Neural cell (in vitro differentiated cells): ENCODE data around the gene INPP5A. TPM values are rescaled to one million over a fixed set of nuclear protein-coding genes. Genes with fewer than 3 reads are reported as not detected.

ENCODE experiments used
- H2AFZ ChIP-seq: fragments of 200-600, 300-800 bp; sonication (generic), shearing (Covaris generic); 2 replicates; pipeline ENCODE4 v1.6.0; 2014; ENCODE audit warnings: low read depth, mild to moderate bottlenecking, antibody characterized with exemption, low read length, moderate library complexity
- H3F3A ChIP-seq: fragments of 200-600 bp; shearing (Covaris generic); 2 replicates; pipeline ENCODE4 v1.6.1; 2016; ENCODE audit warnings: mild to moderate bottlenecking, moderate library complexity, mixed read lengths, antibody characterized with exemption, low read length; ENCODE audit not compliant: insufficient read depth, poor library complexity, severe bottlenecking
- H3K27ac ChIP-seq: fragments of 200-600, 300-800 bp; sonication (generic), shearing (Covaris generic); 2 replicates; pipeline ENCODE4 v1.5.1; 2014; ENCODE audit warnings: mild to moderate bottlenecking, low read length, moderate library complexity
- H3K27me3 ChIP-seq: fragments of 300-800, 200-600 bp; sonication (generic), shearing (Covaris generic); 2 replicates; pipeline ENCODE4 v1.6.0; 2014; ENCODE audit warnings: mild to moderate bottlenecking, low read depth, low read length, moderate library complexity; ENCODE audit not compliant: insufficient read depth
- H3K36me3 ChIP-seq: fragments of 300-800, 200-600 bp; sonication (generic), shearing (Covaris generic); 2 replicates; pipeline ENCODE4 v1.5.1; 2014; ENCODE audit warnings: mild to moderate bottlenecking, antibody characterized with exemption, low read length, moderate library complexity; ENCODE audit not compliant: insufficient read depth
- H3K4me2 ChIP-seq: fragments of 300-800, 200-600 bp; sonication (generic), shearing (Covaris generic); 2 replicates; pipeline ENCODE4 v1.6.0; 2014; ENCODE audit warnings: mild to moderate bottlenecking, low read length
- H3K4me3 ChIP-seq: fragments of 300-800, 200-600 bp; sonication (generic), shearing (Covaris generic); 2 replicates; pipeline ENCODE4 v1.5.1; 2014; ENCODE audit warnings: mild to moderate bottlenecking, low read length, moderate library complexity
- H3K79me2 ChIP-seq: fragments of 200-600 bp; shearing (Covaris generic); replicated peaks from 2 replicates; pipeline ENCODE4 v1.6.0; 2014; ENCODE audit warnings: mild to moderate bottlenecking, low read length, moderate library complexity; ENCODE audit not compliant: insufficient read depth
- H3K9ac ChIP-seq: fragments of 300-800, 200-600 bp; sonication (generic), shearing (Covaris generic); 2 replicates; pipeline ENCODE4 v1.6.1; 2016; ENCODE audit warnings: mild to moderate bottlenecking, low read length, mixed read lengths
- H3K9me2 ChIP-seq: fragments of 200-600 bp; shearing (Covaris generic); 2 replicates; pipeline ENCODE4 v1.6.1; 2016; ENCODE audit warnings: mild to moderate bottlenecking, low read length, mixed read lengths; ENCODE audit not compliant: insufficient read depth
- H3K9me3 ChIP-seq: fragments of 200-600, 300-800 bp; sonication (generic), shearing (Covaris generic); 2 replicates; pipeline ENCODE4 v1.6.1; 2016; ENCODE audit warnings: mild to moderate bottlenecking, mixed run types, low read length, moderate library complexity, mixed read lengths
- H4K20me1 ChIP-seq: fragments of 200-600 bp; shearing (Covaris generic); 2 replicates; pipeline ENCODE4 v1.6.1; 2016; ENCODE audit warnings: mild to moderate bottlenecking, mixed run types; ENCODE audit not compliant: insufficient read depth
- CTCF ChIP-seq: fragments of 450-650 bp; IDR thresholded peaks from 2 replicates; pipeline ENCODE4 v1.5.1; 2014; ENCODE audit warnings: antibody characterized with exemption, mild to moderate bottlenecking, moderate library complexity; ENCODE audit not compliant: poor library complexity, severe bottlenecking
- EP300 ChIP-seq: fragments of 450-650 bp; conservative IDR thresholded peaks from 2 replicates; pipeline ENCODE4 v1.6.1; 2014; ENCODE audit warnings: antibody characterized with exemption, mild to moderate bottlenecking, moderate library complexity; ENCODE audit not compliant: poor library complexity, severe bottlenecking
- EZH2 ChIP-seq: fragments of 200-600, 300-800 bp; shearing (Covaris generic), sonication (generic); IDR thresholded peaks from 2 replicates; pipeline ENCODE4 v1.6.1; 2014; ENCODE audit warnings: antibody characterized with exemption, low read length, borderline replicate concordance, mild to moderate bottlenecking; ENCODE audit not compliant: insufficient read depth, poor library complexity, severe bottlenecking
- MXI1 ChIP-seq: fragments of 450-650 bp; conservative IDR thresholded peaks from 2 replicates; pipeline ENCODE4 v1.6.1; 2014; ENCODE audit warnings: antibody characterized with exemption, mild to moderate bottlenecking; ENCODE audit not compliant: poor library complexity, severe bottlenecking
- POLR2AphosphoS5 ChIP-seq: IDR thresholded peaks from 2 replicates; pipeline ENCODE4 v1.6.1; 2012
- RAD21 ChIP-seq: fragments of 450-650 bp; conservative IDR thresholded peaks from 2 replicates; pipeline ENCODE4 v1.6.1; 2014; ENCODE audit warnings: antibody characterized with exemption, mild to moderate bottlenecking, moderate library complexity
- REST ChIP-seq: IDR thresholded peaks from 2 replicates; pipeline ENCODE4 v1.6.1; 2012; ENCODE audit warnings: borderline replicate concordance
- SMC3 ChIP-seq: fragments of 450-650 bp; conservative IDR thresholded peaks from 2 replicates; pipeline ENCODE4 v1.6.1; 2014; ENCODE audit warnings: antibody characterized with exemption, mild to moderate bottlenecking, moderate library complexity; ENCODE audit not compliant: poor library complexity
- TAF1 ChIP-seq: IDR thresholded peaks from 2 replicates; pipeline ENCODE4 v1.6.1; 2012; ENCODE audit warnings: low read depth
- polyA plus RNA-seq: library from polyadenylated mRNA; depleted of rRNA; stranded (reverse); fragments of >200 nt; gene quantifications from 2 replicates; pipeline ENCODE4 v1.2.3, GENCODE V29; 2014

The INPP5A gene
- polyA plus RNA-seq, 1 donor from 2014 or later: 48.8 TPM

GRCh38 chr10:132649651-132650360, 112.2 kb downstream of the INPP5A start:
- no peak overlapping the region for H3K4me3 ChIP-seq
- H3F3A ChIP-seq: no peaks in the 10 kb centered on the region
- H3K36me3 ChIP-seq: no peaks in the 10 kb centered on the region
- no peaks in the 10 kb centered on the region for H3K79me2 ChIP-seq
- TF ChIP-seq EP300 (no peak), RAD21 (no peak), SMC3 (no peak), MXI1 (no peak), TAF1 (no peak), POLR2AphosphoS5 (no peak)
- H3K27ac ChIP-seq: no peak overlapping the region
- no peaks in the 10 kb centered on the region for H4K20me1 ChIP-seq
- no peak overlapping the region for H2AFZ ChIP-seq
- no peaks in the 10 kb centered on the region for H3K27me3 ChIP-seq
- H3K9me2 ChIP-seq: no peaks in the 10 kb centered on the region
- no peak overlapping the region for H3K4me2 ChIP-seq
- no peak overlapping the region for H3K9ac ChIP-seq
- H3K9me3 ChIP-seq: no peaks in the 10 kb centered on the region

GRCh38 chr10:132650611-132651250, 113.1 kb downstream of the INPP5A start:
- H3K27me3 ChIP-seq: no peaks in the 10 kb centered on the region
- H3K9me3 ChIP-seq: no peaks in the 10 kb centered on the region
- no peak overlapping the region for H2AFZ ChIP-seq
- no peak overlapping the region for H3K9ac ChIP-seq
- no peaks in the 10 kb centered on the region for H3K36me3 ChIP-seq
- no peaks in the 10 kb centered on the region for H4K20me1 ChIP-seq
- no peak overlapping the region for H3K27ac ChIP-seq
- H3K4me3 ChIP-seq: no peak overlapping the region
- no peaks in the 10 kb centered on the region for H3K79me2 ChIP-seq
- no peak overlapping the region for H3K4me2 ChIP-seq
- H3F3A ChIP-seq: no peaks in the 10 kb centered on the region
- TF ChIP-seq SMC3 (no peak), EP300 (no peak), CTCF (no peak), POLR2AphosphoS5 (no peak), MXI1 (no peak), TAF1 (no peak), RAD21 (no peak), REST (no peak), EZH2 (no peak)
- H3K9me2 ChIP-seq: no peaks in the 10 kb centered on the region
